HG03025 (cell line): ENCODE measurements around the gene TFIP11.

Experiments used
- ATAC-seq: cut with Tn5 transposase; IDR thresholded peaks from one replicate; pipeline ENCODE4 v1.9.1; 2021; ENCODE audit warnings: mild to moderate bottlenecking, moderate library complexity; ENCODE audit not compliant: unreplicated experiment, low FRiP score

TFIP11 gene

DNA sequence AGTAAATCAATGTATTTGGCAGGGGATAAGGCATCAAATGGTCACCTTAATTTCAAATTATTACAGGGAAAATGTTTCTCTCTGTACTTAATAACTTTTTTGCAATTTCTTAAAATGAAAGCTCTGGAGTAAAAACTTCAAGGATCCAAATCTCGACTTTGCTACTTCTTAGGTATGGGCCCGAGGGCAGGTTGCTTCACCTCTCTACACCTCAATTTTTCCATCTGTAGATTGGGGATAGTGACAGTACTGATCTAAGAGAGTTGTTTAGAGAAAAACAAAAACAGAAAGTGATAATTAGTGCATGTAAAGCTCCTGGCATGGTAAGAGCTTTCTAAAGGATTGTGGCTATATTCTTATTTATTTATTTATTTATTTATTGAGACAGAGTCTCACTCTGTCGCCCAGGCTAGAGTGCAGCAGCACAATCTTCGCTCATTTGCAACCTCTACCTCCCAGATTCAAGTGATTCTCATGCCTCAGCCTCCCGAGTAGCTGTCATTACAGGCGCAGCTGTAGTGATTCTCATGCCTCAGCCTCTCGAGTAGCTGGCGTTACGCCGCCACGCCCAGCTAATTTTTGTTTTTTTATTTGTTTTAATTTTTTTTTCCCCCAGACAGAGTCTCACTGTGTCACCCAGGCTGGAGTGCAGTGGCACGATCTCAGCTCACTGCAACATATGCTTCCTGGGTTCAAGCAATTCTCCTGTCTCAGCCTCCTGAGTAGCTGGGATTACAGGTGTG is 2.3 kb upstream of the TFIP11 start:
- no peak for ATAC-seq

DNA sequence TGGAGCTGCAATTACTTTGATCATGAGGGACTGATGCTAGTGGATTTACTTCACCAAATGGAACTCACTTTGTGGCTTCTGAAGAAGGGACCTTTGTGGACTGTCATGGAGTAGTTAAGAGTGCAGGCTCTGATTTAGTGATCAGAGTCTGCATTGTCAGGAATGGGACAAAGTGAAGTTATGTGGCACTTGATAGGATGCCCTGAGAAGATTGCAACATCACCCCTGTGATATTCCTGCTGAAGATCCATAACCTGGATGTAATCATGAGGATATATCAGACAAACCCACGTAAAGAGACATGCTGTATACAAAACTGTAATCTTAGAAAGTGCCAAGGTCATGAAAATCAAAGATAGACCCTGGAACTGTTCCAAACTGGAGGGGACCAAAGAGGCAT is 1.6 kb upstream of the TFIP11 start:
- no peak for ATAC-seq

DNA sequence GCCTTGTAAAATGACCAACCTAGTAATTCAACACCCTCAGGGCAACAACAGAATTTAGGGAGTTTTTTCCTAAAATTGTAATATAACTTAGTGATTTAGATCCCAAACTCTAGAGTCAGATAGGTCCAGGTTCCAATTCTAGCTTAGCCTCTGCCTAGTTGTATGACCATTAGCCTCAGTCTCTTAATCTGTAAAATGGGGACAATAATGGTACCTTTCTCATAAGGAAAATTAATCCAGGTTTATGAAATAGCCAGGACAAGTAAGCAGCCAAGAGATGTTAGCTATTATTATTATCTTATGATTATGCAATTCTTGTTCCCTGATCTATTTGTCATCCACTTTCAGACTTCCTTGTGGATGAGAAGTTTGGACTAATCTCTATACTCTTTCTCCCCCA is 4.1 kb downstream of the TFIP11 start:
- no peak for ATAC-seq

DNA sequence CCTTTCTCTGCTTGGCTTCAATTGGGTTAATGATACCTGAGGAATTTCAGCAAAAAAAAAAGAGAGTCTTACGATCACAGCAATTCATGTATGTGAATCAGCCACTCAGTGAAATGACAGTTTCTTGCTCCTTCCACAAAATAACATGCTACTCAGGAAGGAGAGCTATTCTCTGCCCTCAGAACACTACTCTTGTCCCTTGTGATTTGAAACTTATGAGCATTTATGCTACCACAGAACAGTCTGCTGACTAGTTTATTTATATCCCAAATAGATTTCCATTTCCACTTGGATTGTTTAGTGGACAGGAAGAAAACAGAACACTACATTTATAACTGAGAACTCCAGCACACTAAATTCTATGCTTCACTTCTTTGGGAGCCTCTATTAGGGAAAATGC is 8.5 kb downstream of the TFIP11 start:
- no peak for ATAC-seq

DNA sequence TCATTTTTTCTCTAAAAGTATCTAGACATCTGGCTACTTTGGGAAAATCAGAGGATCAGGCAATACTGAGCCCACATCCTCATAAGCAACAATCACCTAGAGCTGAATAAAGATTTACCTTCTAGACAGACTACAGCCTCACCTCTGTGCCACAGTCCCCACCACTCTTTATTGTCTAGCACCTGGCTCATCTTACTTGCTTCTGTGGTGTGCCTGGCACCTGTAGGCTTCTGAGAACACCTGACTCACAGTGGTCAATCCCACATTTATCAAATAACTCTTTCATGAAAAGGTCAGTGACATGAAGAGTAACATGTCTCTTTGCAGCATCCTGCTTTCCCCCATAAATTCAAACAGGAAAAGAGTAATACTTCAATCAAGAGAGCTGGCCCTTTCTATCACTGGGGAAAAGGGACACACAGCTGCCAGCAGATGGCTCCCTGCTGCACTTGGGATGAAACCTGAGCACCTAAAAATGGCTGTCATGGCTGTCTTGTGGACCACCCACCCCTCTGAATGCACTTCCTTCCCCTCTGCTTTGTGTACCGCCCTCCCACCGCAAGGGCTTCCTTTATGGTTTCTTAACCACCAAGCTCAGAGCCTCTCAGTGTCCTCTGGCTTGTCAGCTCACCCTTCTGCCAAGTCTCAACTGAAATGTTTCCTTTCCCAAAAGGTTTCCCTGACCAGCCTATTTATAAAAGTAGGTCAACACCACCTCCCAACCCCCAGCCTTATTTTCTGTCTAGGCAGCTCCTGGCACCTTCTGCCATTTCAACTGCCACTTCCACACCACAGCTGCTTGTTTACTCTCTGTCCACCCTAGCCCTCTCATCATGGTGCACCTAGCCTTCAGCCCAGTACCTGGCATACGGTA is 9.3 kb downstream of the TFIP11 start:
- no peak for ATAC-seq

DNA sequence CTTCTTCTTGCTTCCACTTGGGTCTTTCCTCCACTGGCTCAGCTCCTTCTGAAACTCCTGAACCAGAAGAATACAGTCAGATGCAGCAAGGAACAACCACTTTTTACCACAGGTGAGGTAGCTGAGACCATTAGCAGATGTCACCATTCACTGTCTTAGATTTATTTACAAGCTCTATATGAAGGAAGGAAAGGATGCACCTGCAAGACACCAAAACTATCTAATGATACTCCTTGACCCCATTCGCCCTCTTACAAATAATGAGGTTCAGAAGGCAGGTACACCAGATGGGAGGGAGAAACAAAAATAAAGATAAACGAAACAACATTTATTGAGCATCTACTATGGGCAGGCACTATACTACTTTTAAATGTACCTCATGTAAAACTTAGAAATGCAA is 10.3 kb downstream of the TFIP11 start:
- ATAC-seq, result no peak

DNA sequence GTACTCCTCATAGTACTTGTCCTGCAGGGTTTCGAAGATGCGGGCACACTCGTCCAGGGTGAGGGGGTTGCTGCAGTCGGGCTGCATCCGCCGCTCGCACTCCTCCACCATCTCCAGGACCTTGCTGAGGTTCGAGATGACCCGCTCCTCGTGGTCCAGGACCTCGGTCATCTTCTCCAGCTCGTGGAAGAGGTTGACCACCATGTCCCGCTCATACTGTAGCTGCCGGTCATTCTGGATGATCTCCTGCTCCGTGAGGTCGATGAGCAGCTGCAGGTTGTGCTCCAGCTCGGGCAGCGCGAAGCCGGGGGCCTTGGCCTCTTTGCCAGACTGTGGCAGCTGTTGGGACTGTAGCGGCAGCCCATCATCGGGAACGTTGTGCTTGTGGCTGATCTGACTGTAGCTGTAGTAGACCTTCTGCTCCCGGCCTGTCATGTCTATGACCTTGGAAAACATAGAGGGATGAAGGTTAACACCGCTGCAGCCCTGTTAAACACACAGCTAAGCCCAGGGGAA is 13.0 kb downstream of the TFIP11 start:
- no peak for ATAC-seq

DNA sequence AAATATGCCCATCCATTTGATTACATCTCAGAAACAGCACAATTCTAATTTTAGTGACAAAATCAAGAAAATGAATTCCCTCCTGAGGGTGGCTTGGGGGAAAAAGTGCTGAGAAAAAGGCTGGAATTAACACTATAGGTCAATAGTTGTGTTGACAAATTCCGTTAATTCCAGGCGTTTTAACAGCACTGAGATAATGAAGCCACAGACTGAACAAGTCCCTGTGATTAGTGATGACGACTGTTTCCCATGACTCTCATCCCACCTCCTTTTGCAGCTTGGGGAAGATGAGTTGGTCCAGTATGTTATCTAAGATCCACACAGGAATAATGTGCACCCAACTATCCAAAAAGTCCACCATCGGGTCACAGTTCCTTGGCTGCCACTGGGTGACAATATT is 15.8 kb downstream of the TFIP11 start:
- no peak for ATAC-seq

DNA sequence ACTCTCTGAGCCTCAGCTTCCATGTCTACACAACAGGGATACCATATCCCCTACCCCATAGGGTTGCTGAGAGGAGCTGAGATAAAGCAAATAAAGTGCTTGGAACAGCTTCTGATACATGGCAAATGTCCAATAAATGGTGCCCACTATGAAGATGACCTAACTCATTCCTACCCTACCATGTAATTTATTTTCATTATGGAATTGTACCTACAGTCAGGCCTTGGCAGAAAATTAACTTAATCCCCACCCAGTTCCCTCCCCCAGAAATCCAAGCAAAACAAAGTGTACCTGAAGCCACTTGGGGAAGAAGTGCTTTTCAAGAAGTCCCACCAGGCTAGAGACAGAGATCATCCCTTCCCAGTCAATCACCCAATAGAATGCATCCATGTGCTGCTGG is 17.8 kb downstream of the TFIP11 start:
- no peak for ATAC-seq

DNA sequence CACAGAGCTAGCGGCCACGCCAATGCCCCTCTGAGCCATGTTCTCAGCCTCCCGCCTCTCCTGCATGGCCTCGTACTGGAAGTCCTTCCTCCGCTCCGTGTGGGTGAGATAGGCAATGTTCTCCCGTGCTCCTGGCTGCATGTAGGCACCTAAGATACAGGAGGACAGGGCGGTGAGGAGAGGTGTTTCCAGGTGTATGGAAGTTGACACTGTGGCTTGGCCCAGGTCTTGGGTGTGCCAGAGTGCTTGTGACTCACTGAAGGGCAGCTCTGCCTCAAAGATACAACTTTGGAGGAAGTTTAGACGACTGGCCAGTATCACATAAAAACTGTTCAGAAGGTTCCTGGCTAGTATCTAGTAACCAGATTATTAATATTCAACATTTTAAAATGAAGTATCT is 20.1 kb downstream of the TFIP11 start:
- ATAC-seq, result no peak

DNA sequence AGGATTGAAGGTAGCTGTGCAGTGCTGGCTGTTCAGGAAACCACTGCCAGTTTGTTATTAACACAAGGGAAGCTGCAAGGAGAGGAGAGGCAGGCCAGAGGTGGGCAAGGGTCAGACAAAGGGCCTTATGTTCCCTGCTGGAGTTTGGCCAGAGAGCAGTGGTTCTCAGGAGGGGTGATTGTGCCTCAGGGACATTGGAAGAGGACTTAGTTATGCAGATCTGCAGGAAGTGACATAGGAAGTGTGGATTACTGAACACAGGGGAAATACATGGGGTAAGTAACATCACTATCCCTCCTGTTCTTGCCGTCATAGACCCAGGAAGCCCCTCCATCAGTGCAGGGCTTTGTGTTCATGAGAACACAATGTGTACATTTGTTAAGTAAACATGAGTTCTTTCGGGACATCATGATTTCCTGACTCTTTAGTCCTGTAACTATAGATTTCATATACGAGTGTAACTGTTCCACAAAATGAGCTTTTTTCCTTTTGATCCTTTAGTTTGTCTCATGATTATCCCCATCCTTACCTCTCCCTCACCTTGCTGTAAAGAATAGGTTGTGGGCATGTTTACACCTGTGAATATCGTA is 22.7 kb downstream of the TFIP11 start:
- no peak for ATAC-seq

DNA sequence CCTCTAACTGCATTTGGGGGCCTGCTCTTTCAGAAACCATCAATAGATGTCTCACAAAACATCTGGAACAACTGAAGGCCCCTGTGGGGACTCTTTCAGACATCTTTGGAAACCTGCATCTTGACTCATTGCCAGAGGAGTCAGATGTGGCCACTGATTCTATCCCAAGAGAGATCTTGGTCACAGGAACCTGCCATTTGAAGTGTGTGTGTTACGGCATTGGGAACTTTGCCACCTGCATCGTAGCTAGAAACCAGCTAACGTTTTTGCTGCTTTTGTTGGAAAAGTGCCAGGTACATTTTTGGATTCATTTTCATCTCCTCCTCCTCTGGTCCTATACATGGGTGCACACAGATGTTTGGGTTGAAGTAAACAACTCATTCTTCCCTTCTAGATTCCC is 24.3 kb downstream of the TFIP11 start:
- ATAC-seq, result no peak

DNA sequence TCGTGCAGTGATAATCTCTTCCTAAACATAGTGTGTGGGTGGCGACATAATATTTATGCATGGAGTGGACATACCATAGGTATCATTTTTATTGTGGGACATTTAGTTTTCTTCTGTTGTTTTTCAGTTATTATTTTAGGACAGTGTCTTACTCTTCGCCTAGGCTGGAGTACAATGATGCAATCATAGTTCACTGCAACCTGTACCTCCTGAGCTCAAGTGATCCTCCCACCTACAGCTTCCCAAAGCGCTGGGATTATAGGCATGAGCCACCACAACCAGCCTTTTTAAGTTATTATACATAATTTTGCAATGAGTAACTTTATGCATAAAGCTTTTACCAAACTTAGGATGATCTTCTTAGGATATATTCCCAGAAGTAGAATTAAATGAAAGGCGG is 25.9 kb downstream of the TFIP11 start:
- ATAC-seq, result no peak

DNA sequence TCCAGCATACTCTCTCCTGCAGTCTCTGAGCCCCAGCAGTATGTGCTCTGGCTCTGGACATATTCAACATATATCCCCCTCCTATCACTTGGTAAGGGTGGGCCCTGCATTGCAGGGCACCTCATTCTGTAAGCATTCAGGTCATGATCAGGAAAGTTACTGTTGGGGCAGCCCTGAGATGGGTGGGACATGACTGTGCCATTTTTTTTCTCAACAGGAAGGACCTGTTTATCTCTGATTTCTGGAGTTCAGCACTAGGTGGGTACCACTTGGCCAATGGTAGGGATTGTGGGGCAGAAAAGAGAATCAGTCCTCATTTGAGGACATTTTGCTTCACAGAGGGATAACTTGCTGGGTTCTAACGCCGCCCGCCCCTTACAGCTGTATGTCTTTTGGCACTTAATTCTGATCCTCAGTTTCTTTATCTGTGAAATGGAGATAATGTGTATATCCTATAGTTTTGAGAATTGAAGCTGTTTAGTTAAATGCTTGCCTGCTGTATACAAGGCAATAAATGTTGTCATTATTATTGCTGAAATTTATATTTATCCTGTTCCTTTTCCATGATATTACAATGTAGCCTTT is 26.4 kb downstream of the TFIP11 start:
- no peak for ATAC-seq

DNA sequence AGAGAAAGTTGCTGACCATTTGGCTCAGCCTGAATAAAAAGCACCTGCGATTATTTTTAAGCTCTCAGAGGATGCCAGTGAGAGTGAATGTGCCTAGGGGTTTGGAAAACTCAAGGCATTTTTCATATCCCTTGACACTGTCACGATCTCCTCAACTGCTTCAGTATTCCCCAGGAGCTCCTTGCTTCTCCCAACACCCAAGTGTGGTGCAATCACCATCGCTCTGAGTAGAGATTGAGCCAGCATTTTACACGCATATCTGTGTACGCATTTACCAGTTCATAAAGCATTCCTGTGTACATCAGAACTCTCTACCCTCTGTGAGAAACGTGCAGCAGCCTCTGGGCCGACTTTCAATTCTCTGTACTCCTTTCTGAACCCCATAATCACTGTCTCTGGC is 27.3 kb downstream of the TFIP11 start:
- ATAC-seq, result no peak

DNA sequence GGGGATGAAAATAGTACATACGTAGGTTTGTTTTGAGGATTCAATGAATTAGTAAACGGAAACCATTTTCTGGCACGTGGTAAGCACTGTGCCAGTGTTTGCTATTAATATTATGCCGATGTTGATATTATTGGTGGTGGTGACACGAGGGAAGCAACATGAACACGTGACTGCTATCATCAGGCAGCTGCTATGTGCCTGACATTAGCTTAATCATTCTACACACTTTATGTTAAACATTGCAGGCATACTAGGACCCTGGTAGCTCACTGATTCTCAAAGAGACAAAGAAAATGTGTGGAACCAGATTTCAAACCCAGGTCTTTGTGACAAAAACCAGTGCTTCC is 27.9 kb downstream of the TFIP11 start:
- ATAC-seq, result no peak

DNA sequence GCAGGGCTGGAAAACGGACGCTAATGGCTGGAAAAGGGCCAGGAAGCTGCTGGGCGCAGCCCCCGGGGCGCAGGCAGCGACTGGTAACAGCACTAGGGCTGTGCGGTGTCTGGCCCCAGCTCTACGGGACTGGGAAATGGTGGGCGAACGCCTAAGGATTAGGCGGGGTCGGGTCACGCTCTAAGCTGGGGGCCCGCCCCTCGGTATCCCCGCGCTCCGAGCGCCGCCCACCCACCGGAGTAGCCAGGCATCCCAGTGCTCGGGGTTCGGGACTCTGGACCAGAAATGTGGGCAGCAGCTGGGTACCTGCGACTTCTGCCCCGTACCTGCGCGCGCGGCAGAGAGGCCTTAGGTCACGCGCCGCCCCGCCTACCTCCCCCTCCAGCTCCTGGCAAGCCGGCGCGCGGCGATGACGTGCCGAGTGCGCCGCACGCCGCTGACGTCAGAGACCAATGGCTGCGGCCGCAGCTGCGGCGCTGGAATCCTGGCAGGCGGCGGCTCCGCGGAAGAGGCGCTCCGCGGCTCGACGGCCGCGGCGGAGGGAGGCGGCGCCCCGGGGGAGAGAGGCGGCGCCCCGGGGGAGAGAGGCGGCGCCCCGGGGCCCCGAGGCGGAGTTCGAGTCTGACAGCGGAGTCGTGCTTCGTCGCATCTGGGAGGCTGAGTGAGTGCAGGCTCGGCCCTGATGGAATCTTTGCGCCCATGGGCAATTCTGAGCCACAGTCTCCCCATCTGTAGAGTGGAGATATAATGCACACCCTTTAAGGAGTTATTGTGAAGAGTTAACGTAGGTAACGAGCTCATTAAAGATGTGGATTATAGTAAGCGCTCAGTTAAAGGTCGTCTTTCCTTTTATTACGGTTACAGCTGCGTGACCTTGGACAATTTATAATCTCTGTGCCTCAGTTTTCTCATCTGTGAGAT is 28.6 kb downstream of the TFIP11 start, which contains the start of the genes HPS4 and SRRD:
TSS of gene HPS4 (minus strand) at position 345 of the 921 bp plus-strand sequence. CDS start 2,021 bp downstream, outside the sequence.
TSS of gene SRRD (plus strand) at position 439 of the 921 bp plus-strand sequence. CDS start at position 453, 14 bp downstream.
- ATAC-seq, result peak; percentile 61

DNA sequence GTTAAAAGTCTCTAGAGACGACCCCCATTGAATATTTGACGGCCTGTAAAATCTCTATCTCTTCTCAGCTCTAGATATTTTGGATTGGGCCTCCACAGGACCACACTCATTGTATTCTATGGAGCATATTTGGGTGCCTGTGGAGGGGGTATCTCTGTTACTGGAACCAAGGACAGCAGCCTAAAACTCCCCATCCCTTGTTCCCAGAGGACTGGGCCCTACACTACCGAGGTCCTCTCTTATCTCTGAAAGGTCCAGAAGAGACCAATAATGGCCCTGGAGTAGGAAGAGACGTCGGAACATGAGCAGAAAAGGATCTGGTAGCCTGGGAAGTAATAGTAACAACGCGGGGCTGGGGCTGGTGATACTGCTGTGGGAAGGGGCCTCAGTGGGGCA is 29.2 kb downstream of the TFIP11 start:
- no peak for ATAC-seq

DNA sequence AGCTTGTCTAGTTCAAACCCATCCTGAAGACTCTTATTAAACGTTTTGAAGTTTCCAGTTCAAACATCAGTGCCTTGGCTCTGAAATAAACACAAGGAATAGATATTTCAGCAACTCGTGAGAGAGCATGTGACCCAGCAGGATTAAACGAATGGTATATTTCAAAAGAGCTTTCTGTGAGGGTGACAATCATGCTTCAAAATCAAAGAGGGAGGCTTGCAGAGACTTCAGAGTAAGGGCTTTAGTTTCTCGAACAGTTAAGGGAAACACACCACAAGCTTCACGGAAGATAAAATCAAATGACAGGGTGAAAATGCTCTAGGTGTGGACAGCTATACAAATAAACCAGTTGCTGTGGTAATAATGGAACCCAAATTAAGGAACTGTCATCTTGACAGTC is 30.1 kb downstream of the TFIP11 start:
- no peak for ATAC-seq

DNA sequence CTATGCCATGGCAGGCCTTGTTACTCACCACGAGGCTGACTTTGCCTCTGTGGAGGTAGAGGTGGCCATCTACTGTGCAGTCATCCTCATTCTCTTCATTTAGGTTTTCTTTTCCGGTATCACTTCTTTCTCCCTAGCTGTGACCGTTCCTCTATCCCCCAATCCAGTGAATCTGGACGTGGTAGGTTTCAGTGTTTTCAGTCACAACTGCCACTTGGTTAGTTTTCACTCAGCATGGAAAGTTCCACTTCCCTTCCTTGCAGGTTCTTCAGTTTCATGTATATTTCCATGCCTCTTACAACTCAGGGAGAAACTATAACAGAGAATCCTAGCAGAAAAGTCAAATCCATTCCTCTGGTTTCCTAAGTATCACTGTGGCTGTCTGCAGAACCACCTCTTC is 30.6 kb downstream of the TFIP11 start:
- no peak for ATAC-seq
